Gastroesophageal sphincter (tissue), 4 donors: ENCODE data around the gene ANKRD29. TPM values are rescaled to one million over a fixed set of nuclear protein-coding genes. Genes with fewer than 3 reads are reported as not detected.

ENCODE experiments used
- ATAC-seq: fragments of 150-250 bp; one replicate; pipeline ENCODE4 v1.9.1; 2016; ENCODE audit warnings: mild to moderate bottlenecking, moderate library complexity
- H3K27ac ChIP-seq, 4 donors: fragments of 200-600 bp; sonication (generic) in 3 of 4; 1 replicate in 3 of 4; 2 replicates in 1 of 4; pipeline ENCODE4 v1.5.1; 2016 to 2019
- H3K27me3 ChIP-seq: fragments of 200-600 bp; sonication (generic); one replicate; pipeline ENCODE4 v1.5.1; 2019
- H3K36me3 ChIP-seq, 2 donors: fragments of 200-600 bp; sonication (generic); one replicate each; pipeline ENCODE4 v1.5.1; 2019; ENCODE audit warnings: control low read depth in 1 of 2
- H3K4me1 ChIP-seq, 3 donors: fragments of 200-600 bp; sonication (generic); 1 replicate in 2 of 3; 2 replicates in 1 of 3; pipeline ENCODE4 v1.5.1; 2016 to 2019; ENCODE audit warnings: control low read depth in 2 of 3
- H3K4me3 ChIP-seq, 2 donors: fragments of 200-600 bp; sonication (generic); one replicate each; pipeline ENCODE4 v1.5.1; 2019; ENCODE audit warnings: mild to moderate bottlenecking in 1 of 2, moderate library complexity in 1 of 2
- H3K9me3 ChIP-seq, 3 donors: fragments of 200-600 bp; sonication (generic); one replicate each; pipeline ENCODE4 v1.5.1; 2017 to 2019; ENCODE audit warnings: control low read depth in 2 of 3
- CTCF ChIP-seq, 4 experiments: fragments of 200-600 bp in 2 of 4; fragments of 450-650 bp in 2 of 4; sonication (generic) in 1 of 4; IDR thresholded peaks; one replicate each; pipeline ENCODE4 v1.5.1; 2017 to 2019; ENCODE audit warnings: antibody characterized with exemption in 4 of 4, mild to moderate bottlenecking in 2 of 4, moderate library complexity in 2 of 4
- EP300 ChIP-seq: sonication (generic); formaldehyde crosslinking; IDR thresholded peaks from one replicate; pipeline ENCODE4 v1.6.1; 2017; ENCODE audit warnings: antibody characterized with exemption, mild to moderate bottlenecking
- POLR2A ChIP-seq, 2 donors: fragments of 450-650 bp; IDR thresholded peaks; one replicate each; pipeline ENCODE4 v1.6.1; 2017; ENCODE audit warnings: antibody characterized with exemption in 2 of 2, mild to moderate bottlenecking in 2 of 2, moderate library complexity in 1 of 2
- POLR2AphosphoS5 ChIP-seq: sonication (generic); formaldehyde crosslinking; IDR thresholded peaks from one replicate; pipeline ENCODE4 v1.6.1; 2017; ENCODE audit warnings: antibody characterized with exemption
- WGBS, 2 donors: methylation state at CpG; one replicate each; pipeline ENCODE4 v1.1.5; 2018; ENCODE audit warnings: low coverage in 1 of 2; 5-methylcytosine and 5-hydroxymethylcytosine counted together
- total RNA-seq, 4 donors: library from RNA; depleted of rRNA; stranded (reverse); fragments of >200 nt; gene quantifications; one replicate each; pipeline ENCODE4 v1.1.0, GENCODE V29; 2016

ANKRD29 gene
- total RNA-seq, 4 donors from 2014 or later: 3.5 to 19.3 (median 10.5) TPM

GRCh38 chr18:23689031-23689615 is 26.4 kb upstream of the ANKRD29 start, which contains the start of gene LAMA3:
Gene LAMA3 (plus strand): TSS chr18:23689453. CDS start chr18:23689684, 231 bp downstream.
- peaks cover 11% of the 10 kb centered on the region for H3K27me3 ChIP-seq
- peaks cover 0 to 30% (median 6%) of the 10 kb centered on the region in 3 donors for H3K4me1 ChIP-seq
- no peak for TF ChIP-seq EP300
- no peak for TF ChIP-seq POLR2A (IDR thresholded peaks at IDR 0.05)
- peak in 1 of 4 experiments; percentile 52 for TF ChIP-seq CTCF (IDR thresholded peaks at IDR 0.05)
- peak; percentile 52 for TF ChIP-seq POLR2AphosphoS5
- H3K36me3 ChIP-seq: no peaks in the 10 kb centered on the region
- WGBS, 2 donors: 0% methylated on average over 7 to 13 of the region's 45 CpGs
- H3K9me3 ChIP-seq: no peaks in the 10 kb centered on the region
- peak; percentile 91 for ATAC-seq
- H3K4me3 ChIP-seq: peak within 1 kb of the TSS; percentile 44 to 80
- peak within 1 kb of the TSS in 3 of 4 donors; percentile 67 to 74 (median 73) for H3K27ac ChIP-seq

- Histone ChIP-seq H3K27me3 (peaks cover 11% of the 10 kb centered on the region), H3K4me1 (peaks cover 0 to 30% (median 6%) of the 10 kb centered on the region in 3 donors), H3K4me3 (peak overlapping the region in 1 of 2 donors; percentile 80), H3K36me3 (no peaks in the 10 kb centered on the region), H3K27ac (peak overlapping the region in 2 of 4 donors; percentile 73 to 74), H3K9me3 (no peaks in the 10 kb centered on the region)
- 33 to 58% methylated on average over 4 to 5 of the region's 5 CpGs for WGBS, 2 donors
- no peak for ATAC-seq
- TF ChIP-seq CTCF (IDR thresholded peaks at IDR 0.05) (no peak), POLR2A (IDR thresholded peaks at IDR 0.05) (no peak), POLR2AphosphoS5 (no peak), EP300 (no peak)
Measured at GRCh38 chr18:23688528-23688927, 25.8 kb upstream of the ANKRD29 start.

GRCh38 chr18:23684515-23685197 is 21.9 kb upstream of the ANKRD29 start:
- H3K9me3 ChIP-seq: no peaks in the 10 kb centered on the region
- no peaks in the 10 kb centered on the region for H3K36me3 ChIP-seq
- no peak overlapping the region for H3K27ac ChIP-seq
- H3K4me1 ChIP-seq: peaks cover 0 to 21% (median 6%) of the 10 kb centered on the region in 3 donors
- no peak for ATAC-seq
- TF ChIP-seq CTCF (IDR thresholded peaks at IDR 0.05) (no peak), EP300 (no peak), POLR2AphosphoS5 (no peak), POLR2A (IDR thresholded peaks at IDR 0.05) (no peak)
- H3K27me3 ChIP-seq: peaks cover 7% of the 10 kb centered on the region
- 30 to 43% methylated on average over 5 of the region's 5 CpGs for WGBS, 2 donors
- no peak overlapping the region for H3K4me3 ChIP-seq

GRCh38 chr18:23683671-23684070 is 21.0 kb upstream of the ANKRD29 start:
- Histone ChIP-seq H3K4me1 (peaks cover 0 to 11% (median 1%) of the 10 kb centered on the region in 3 donors), H3K36me3 (no peaks in the 10 kb centered on the region), H3K9me3 (no peaks in the 10 kb centered on the region), H3K27ac (no peak overlapping the region), H3K27me3 (peaks cover 4% of the 10 kb centered on the region), H3K4me3 (no peak overlapping the region)
- ATAC-seq: no peak
- 50 to 67% methylated on average over 3 of the region's 3 CpGs for WGBS, 2 donors
- TF ChIP-seq CTCF (IDR thresholded peaks at IDR 0.05) (no peak), EP300 (no peak), POLR2AphosphoS5 (no peak), POLR2A (IDR thresholded peaks at IDR 0.05) (no peak)

- TF ChIP-seq EP300: no peak
- TF ChIP-seq POLR2AphosphoS5: no peak
- TF ChIP-seq POLR2A (IDR thresholded peaks at IDR 0.05): no peak
- no peak for TF ChIP-seq CTCF (IDR thresholded peaks at IDR 0.05)
- 72 to 87% methylated on average over 3 of the region's 3 CpGs for WGBS, 2 donors
- Histone ChIP-seq H3K4me1 (peaks cover 0 to 7% (median 0%) of the 10 kb centered on the region in 3 donors), H3K9me3 (no peaks in the 10 kb centered on the region), H3K36me3 (no peaks in the 10 kb centered on the region), H3K27me3 (peaks cover 4% of the 10 kb centered on the region), H3K4me3 (no peak overlapping the region), H3K27ac (no peak overlapping the region)
- no peak for ATAC-seq
Measured at GRCh38 chr18:23683155-23683554, 20.4 kb upstream of the ANKRD29 start.
